Heart left ventricle (tissue), 16 donors: ENCODE data around the gene TBC1D1. TPM values are rescaled to one million over a fixed set of nuclear protein-coding genes. Genes with fewer than 3 reads are reported as not detected.

Source experiments
- ATAC-seq, 4 donors: fragments of 200-7000 bp; cut with Tn5 transposase; one replicate each; pipeline ENCODE4 v1.9.1; 2020 to 2022; ENCODE audit warnings: moderate library complexity in 4 of 4, mild to moderate bottlenecking in 3 of 4, moderate number of reproducible peaks in 1 of 4
- DNase-seq, 5 donors: peaks; one replicate each; pipeline ENCODE4 v3.0.0-alpha.2; 2020
- H3K27ac ChIP-seq, 12 donors: fragments of 200-600 bp; sonication (generic) in 4 of 12; one replicate each; pipeline versions ENCODE4 v1.5.0 to v1.8.0; 2016 to 2022; ENCODE audit warnings: mild to moderate bottlenecking in 2 of 12
- H3K27me3 ChIP-seq, 9 donors: fragments of 200-600 bp; sonication (generic) in 2 of 9; one replicate each; pipeline versions ENCODE4 v1.5.1 to v1.8.0; 2016 to 2022; ENCODE audit warnings: mild to moderate bottlenecking in 3 of 9
- H3K36me3 ChIP-seq, 9 donors: fragments of 200-600 bp; sonication (generic) in 2 of 9; one replicate each; pipeline versions ENCODE4 v1.5.0 to v1.8.0; 2018 to 2022; ENCODE audit warnings: mild to moderate bottlenecking in 2 of 9
- H3K4me1 ChIP-seq, 12 donors: fragments of 200-600 bp; sonication (generic) in 4 of 12; one replicate each; pipeline versions ENCODE4 v1.5.0 to v1.8.0; 2016 to 2022; ENCODE audit warnings: mild to moderate bottlenecking in 3 of 12
- H3K4me3 ChIP-seq, 12 donors: fragments of 200-600 bp; sonication (generic) in 4 of 12; one replicate each; pipeline versions ENCODE4 v1.5.0 to v1.8.0; 2017 to 2022; ENCODE audit warnings: mild to moderate bottlenecking in 9 of 12, moderate library complexity in 4 of 12
- H3K9me3 ChIP-seq, 12 donors: fragments of 200-600 bp; sonication (generic) in 4 of 12; one replicate each; pipeline versions ENCODE4 v1.5.0 to v1.8.0; 2016 to 2022; ENCODE audit warnings: mild to moderate bottlenecking in 1 of 12
- POLR2A ChIP-seq, 2 donors: fragments of 450-650 bp; IDR thresholded peaks; one replicate each; pipeline ENCODE4 v1.6.1; 2017; ENCODE audit warnings: antibody characterized with exemption in 2 of 2, mild to moderate bottlenecking in 2 of 2, moderate library complexity in 2 of 2
- WGBS, 4 donors: extraction: QIAGEN DNeasy Blood & Tissue Kit in 2 of 4; methylation state at CpG; one replicate each; pipeline versions ENCODE4 v1.1.5 to v1.1.7; 2013 to 2018; 5-methylcytosine and 5-hydroxymethylcytosine counted together
- intact Hi-C, 10 donors: fragments of 100-400 bp; cut with DNase I; formaldehyde crosslinking; loops; one replicate each; pipeline versions ENCODE4 v1.11.1 to v1.14.2; 2022
- polyA plus RNA-seq, 2 donors: library from polyadenylated mRNA; stranded (reverse); fragments of 200-250 nt; gene quantifications; one replicate each; pipeline ENCODE4 v1.2.3, GENCODE V29; 2013
- total RNA-seq, 9 donors: library from RNA; depleted of rRNA in 2 of 9; stranded (reverse); fragments of >200 nt in 2 of 9; fragmentation: NEBNext Ultra II Directional in 3 of 9; extraction: Animal tissue kit (Norgen Biotek cat#: 25700) in 3 of 9; gene quantifications; one replicate each; pipeline versions ENCODE4 v1.1.0 to v1.2.4, GENCODE V29; 2016 to 2023
- TF ChIP-seq, protein P1 (sequence below), 12 donors: fragments of 200-600 bp; sonication (generic) in 4 of 12; IDR thresholded peaks; one replicate each; pipeline versions ENCODE4 v1.5.0 to v1.8.0; 2018 to 2022; ENCODE audit warnings: antibody characterized with exemption in 12 of 12, mild to moderate bottlenecking in 5 of 12
- donor health status: ischemic (EF 13 %, LVEDD 7.1; RV severe dilation, severe dysfunction).
- donor health status: healthy with polysubstance abuse.
- donor health status: DM: no; HTN: yes; CAD: no.
- donor health status: DM: no; HTN: no; CAD: no.
- donor health status: ischemic (EF 25% LVEDD 6.9; RV normal size, moderate dysfunction).
- donor health status: ischemic (EF 25% LVEDD 5.7; RV mildly dilated, moderate dysfunction).
- donor health status: healthy.
- donor health status: DM: yes; HTN: yes; CAD: no.
- donor health status: ischemic (EF 35%, LVEDD 5.7; RV mildly dilated, moderate dysfunction).
- donor health status: nonischemic (EF 11% LVEDD 7.7; RV severe dilation, severe dysfunction).
- donor health status: DM: yes; HTN: yes; CAD: no.
- donor health status: PGD.
- donor health status: ischemic (EF 29% LVEDD 5.4; RV normal size, mild dysfunction).
- donor health status: nonischemic (EF 23%, LVEDD 6.1; RV moderate dilation, normal function).

Gene TBC1D1
- total and polyA plus RNA-seq, 11 donors, result 81.7 to 269 (median 140) TPM

DNA sequence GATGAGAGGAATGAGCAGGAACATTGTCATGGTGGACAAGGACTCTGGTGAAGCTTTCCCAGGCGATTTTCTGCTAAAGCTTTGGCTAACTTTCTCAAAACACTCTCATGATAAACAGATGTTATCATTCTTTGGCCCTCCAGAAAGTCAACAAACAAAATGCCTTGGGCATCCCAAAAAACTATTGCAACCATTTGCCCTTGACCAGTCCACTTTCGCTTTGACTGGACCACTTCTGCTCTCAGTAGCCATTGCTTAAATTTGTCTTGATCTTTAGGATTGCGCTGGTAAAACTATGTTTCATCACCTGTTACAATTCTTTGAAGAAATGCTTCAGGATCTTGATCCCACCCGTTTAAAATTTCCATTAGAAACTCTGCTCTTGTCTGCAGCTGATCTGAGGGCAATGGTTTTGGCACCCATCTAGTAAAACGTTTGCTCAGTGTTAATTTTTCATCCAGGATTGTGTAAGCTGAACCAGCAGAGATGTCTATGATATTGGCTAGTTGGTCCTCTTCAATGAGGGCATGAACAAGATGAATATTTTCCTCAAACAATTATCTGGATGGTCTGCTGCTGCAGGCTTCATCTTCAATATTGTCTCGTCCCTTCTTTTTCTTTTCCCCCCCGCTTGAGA is 14.8 kb downstream of the TBC1D1 start:
- H3K4me1 ChIP-seq, result peaks cover 0 to 43% (median 25%) of the 10 kb centered on the region in 12 donors
- no peak for TF ChIP-seq POLR2A (IDR thresholded peaks at IDR 0.05)
- TF ChIP-seq, protein P1, sequence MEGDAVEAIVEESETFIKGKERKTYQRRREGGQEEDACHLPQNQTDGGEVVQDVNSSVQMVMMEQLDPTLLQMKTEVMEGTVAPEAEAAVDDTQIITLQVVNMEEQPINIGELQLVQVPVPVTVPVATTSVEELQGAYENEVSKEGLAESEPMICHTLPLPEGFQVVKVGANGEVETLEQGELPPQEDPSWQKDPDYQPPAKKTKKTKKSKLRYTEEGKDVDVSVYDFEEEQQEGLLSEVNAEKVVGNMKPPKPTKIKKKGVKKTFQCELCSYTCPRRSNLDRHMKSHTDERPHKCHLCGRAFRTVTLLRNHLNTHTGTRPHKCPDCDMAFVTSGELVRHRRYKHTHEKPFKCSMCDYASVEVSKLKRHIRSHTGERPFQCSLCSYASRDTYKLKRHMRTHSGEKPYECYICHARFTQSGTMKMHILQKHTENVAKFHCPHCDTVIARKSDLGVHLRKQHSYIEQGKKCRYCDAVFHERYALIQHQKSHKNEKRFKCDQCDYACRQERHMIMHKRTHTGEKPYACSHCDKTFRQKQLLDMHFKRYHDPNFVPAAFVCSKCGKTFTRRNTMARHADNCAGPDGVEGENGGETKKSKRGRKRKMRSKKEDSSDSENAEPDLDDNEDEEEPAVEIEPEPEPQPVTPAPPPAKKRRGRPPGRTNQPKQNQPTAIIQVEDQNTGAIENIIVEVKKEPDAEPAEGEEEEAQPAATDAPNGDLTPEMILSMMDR (IDR thresholded peaks at IDR 0.05), result no peak
- H3K27ac ChIP-seq, result no peak overlapping the region
- intact Hi-C loops, result loop anchor here in 2 of 10 donors (5.0 kb wide), 1 partner anchor 72 kb away; no protein-coding TSS in a partner anchor
- WGBS, 4 donors, result 80 to 85% (median 83%) methylated on average over 7 of the region's 7 CpGs
- no peaks in the 10 kb centered on the region for H3K27me3 ChIP-seq
- H3K9me3 ChIP-seq, result no peaks in the 10 kb centered on the region
- H3K4me3 ChIP-seq, result no peak overlapping the region
- ATAC-seq, result no peak
- H3K36me3 ChIP-seq, result peaks cover 0 to 28% (median 4%) of the 10 kb centered on the region in 9 donors
- DNase-seq, result no peak

DNA sequence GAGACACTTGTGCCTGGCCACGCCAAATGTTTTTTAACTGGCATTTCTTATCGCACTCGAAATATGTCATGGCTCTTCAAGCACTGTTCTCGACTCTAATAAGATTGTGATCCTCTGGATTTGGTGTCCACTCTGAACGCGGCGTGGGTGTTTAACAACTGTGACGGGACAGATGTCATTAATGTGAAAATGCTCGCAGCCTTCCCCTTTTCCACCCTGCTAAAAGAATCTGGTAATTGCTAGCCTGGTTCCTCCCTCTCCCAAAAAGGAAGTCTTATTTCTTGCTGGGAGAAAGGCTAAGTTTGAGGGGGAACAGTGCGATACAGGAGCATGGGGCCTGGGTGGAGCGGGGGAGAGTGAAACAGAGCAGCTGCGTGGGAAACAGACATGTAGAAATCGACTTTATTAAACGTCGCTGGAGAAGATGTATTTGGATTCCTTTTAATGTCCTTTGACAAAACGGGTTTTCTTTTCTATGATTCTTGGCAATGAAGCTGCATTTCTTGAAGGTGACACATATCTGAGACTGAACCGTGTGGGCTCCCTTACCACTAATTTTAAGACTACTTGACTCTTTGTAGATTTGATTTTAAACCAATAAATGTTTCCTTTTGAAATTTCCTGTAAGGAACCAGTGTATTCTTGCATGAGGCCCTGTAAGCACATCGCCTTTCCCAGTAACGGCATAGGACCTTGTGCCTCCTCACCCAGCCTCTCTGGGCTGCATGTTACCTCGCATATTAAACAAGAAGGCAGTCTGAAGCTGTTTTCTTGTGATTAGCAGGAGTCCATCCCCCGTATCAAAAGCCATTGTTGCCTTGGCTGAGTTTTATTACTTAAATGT is 17.8 kb downstream of the TBC1D1 start:
- H3K4me3 ChIP-seq, result peak overlapping the region in 9 of 12 donors; percentile 12 to 44 (median 27)
- H3K9me3 ChIP-seq, result no peaks in the 10 kb centered on the region
- peak; percentile 43 to 74 (median 68) for ATAC-seq
- H3K4me1 ChIP-seq, result peaks cover 0 to 50% (median 25%) of the 10 kb centered on the region in 12 donors
- 39 to 48% (median 45%) methylated on average over 21 of the region's 21 CpGs for WGBS, 4 donors
- intact Hi-C loops, result loop anchor here in 2 of 10 donors (5.0 kb wide), 1 partner anchor 69 kb away; no protein-coding TSS in a partner anchor
- no peaks in the 10 kb centered on the region for H3K27me3 ChIP-seq
- no peak for TF ChIP-seq POLR2A (IDR thresholded peaks at IDR 0.05)
- TF ChIP-seq, protein P1 (IDR thresholded peaks at IDR 0.05), result no peak
- peak in 2 of 5 donors; percentile 27 to 50 for DNase-seq
- H3K27ac ChIP-seq, result peak overlapping the region; percentile 73 to 90 (median 80)
- peaks cover 0 to 2% (median 0%) of the 10 kb centered on the region in 9 donors for H3K36me3 ChIP-seq

DNA sequence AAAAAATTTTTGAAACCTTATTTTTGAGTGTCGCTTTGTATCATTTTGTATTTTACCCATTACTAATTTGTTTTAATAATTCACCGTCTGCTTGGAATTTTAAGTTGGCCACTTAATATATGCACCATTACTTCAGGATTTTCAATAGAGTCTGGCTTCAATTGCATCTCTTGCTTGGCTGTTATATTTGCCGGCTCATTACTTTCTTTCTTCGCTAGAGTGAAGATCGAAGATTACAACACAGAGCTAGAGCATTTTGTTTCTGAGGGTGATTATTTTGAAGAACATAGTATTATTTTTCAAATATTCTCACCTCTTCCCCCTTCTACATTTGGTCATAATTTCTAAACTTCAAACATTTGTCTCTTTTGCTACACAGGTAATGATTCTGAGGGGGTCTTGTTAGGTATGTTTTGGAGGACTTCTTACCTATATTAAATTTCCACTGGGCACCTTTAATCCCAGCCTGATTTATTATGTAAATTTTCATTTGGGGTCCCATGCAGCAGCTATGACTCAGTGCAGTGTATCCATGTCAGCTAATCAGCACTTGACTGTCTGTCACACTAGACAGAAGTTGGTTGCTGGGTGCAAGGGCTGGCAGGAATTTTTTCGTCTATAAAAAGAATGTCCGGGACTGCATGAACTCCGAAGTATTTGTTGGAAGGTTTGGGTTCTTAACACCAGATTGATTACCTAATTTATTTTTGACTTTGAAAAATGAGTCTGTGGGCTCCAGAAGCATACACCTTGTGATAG is 18.6 kb downstream of the TBC1D1 start:
- WGBS, 4 donors, result 57 to 65% (median 58%) methylated on average over 8 of the region's 8 CpGs
- TF ChIP-seq, protein P1 (IDR thresholded peaks at IDR 0.05), result no peak
- no peak for TF ChIP-seq POLR2A (IDR thresholded peaks at IDR 0.05)
- DNase-seq, result peak in 2 of 5 donors; percentile 32 to 56
- Histone ChIP-seq H3K27ac (peak overlapping the region; percentile 73 to 90 (median 80)), H3K4me1 (peaks cover 0 to 50% (median 21%) of the 10 kb centered on the region in 12 donors), H3K9me3 (no peaks in the 10 kb centered on the region), H3K4me3 (peak overlapping the region in 8 of 12 donors; percentile 18 to 44 (median 29)), H3K27me3 (no peaks in the 10 kb centered on the region), H3K36me3 (no peaks in the 10 kb centered on the region)
- ATAC-seq, result peak; percentile 84 to 90 (median 88)
- intact Hi-C loops, result loop anchor here in 2 of 10 donors (5.0 kb wide), 1 partner anchor 68 kb away; no protein-coding TSS in a partner anchor
